T-helper 17 cell (primary cell): Measurements from ENCODE around the gene AP3S2. TPM values are rescaled to one million over a fixed set of nuclear protein-coding genes. Genes with fewer than 3 reads are reported as not detected.
A peak's percentile ranks its signal among the peaks of the same experiment; 100 is the strongest.

ENCODE experiments used
- ATAC-seq: fragments of 150-1000 bp; cut with Tn5 transposase; 2 replicates; pipeline ENCODE4 v1.10.0; 2021; ENCODE audit warnings: mild to moderate bottlenecking, moderate library complexity
- DNase-seq, 3 donors: peaks; one replicate each; pipeline versions ENCODE4 v3.0.0 to v3.0.0-alpha.2; 2020 to 2021
- H3K9me3 ChIP-seq: one replicate; pipeline ENCODE4 v1.7.0; 2013; ENCODE audit warnings: low read length, mild to moderate bottlenecking; ENCODE audit not compliant: control insufficient read depth, poor library complexity, severe bottlenecking
- H3K27ac Mint-ChIP-seq: one replicate; pipeline ENCODE4 v1.8.0; 2022; ENCODE audit warnings: mild to moderate bottlenecking, moderate library complexity, mixed read lengths
- H3K27me3 Mint-ChIP-seq: one replicate; pipeline ENCODE4 v1.8.0; 2022; ENCODE audit warnings: mixed read lengths
- H3K36me3 Mint-ChIP-seq: one replicate; pipeline ENCODE4 v1.8.0; 2022; ENCODE audit warnings: low read depth, mixed read lengths
- H3K4me1 Mint-ChIP-seq: one replicate; pipeline ENCODE4 v1.8.0; 2022; ENCODE audit warnings: mild to moderate bottlenecking, mixed read lengths
- H3K4me3 Mint-ChIP-seq: one replicate; pipeline ENCODE4 v1.8.0; 2022; ENCODE audit warnings: mild to moderate bottlenecking, moderate library complexity, mixed read lengths
- total RNA-seq, 4 donors: library from RNA in 2 of 4; stranded (reverse) in 2 of 4; gene quantifications; one replicate each; pipeline ENCODE4 v1.2.3 and lab custom pipeline; 2022 to 2026

The AP3S2 gene
- total RNA-seq, 2 donors from 2014 or later: 28.0 to 29.1 TPM

GRCh38 chr15:89912145-89912673, 18.4 kb upstream of the AP3S2 start:
- Mint-ChIP-seq H3K4me3 (no peak overlapping the region), H3K27ac (no peak overlapping the region), H3K4me1 (peaks cover 6% of the 10 kb centered on the region), H3K36me3 (peaks cover 9% of the 10 kb centered on the region), H3K27me3 (peaks cover 57% of the 10 kb centered on the region)
- no peak for ATAC-seq
- DNase-seq: no peak
- no peaks in the 10 kb centered on the region for H3K9me3 ChIP-seq

- no peak overlapping the region for H3K27ac Mint-ChIP-seq
- DNase-seq (no peak), ATAC-seq (no peak)
- no peaks in the 10 kb centered on the region for H3K9me3 ChIP-seq
- peaks cover 11% of the 10 kb centered on the region for H3K36me3 Mint-ChIP-seq
- peaks cover 9% of the 10 kb centered on the region for H3K4me1 Mint-ChIP-seq
- H3K27me3 Mint-ChIP-seq: peaks cover 64% of the 10 kb centered on the region
- H3K4me3 Mint-ChIP-seq: no peak overlapping the region
Measured at GRCh38 chr15:89910891-89911626, 17.3 kb upstream of the AP3S2 start.

GRCh38 chr15:89909611-89910010, 15.8 kb upstream of the AP3S2 start:
- Mint-ChIP-seq H3K4me1 (peaks cover 13% of the 10 kb centered on the region), H3K4me3 (no peak overlapping the region), H3K27ac (no peak overlapping the region), H3K36me3 (peaks cover 16% of the 10 kb centered on the region), H3K27me3 (peaks cover 69% of the 10 kb centered on the region)
- no peaks in the 10 kb centered on the region for H3K9me3 ChIP-seq
- ATAC-seq: no peak
- DNase-seq: no peak

DNA sequence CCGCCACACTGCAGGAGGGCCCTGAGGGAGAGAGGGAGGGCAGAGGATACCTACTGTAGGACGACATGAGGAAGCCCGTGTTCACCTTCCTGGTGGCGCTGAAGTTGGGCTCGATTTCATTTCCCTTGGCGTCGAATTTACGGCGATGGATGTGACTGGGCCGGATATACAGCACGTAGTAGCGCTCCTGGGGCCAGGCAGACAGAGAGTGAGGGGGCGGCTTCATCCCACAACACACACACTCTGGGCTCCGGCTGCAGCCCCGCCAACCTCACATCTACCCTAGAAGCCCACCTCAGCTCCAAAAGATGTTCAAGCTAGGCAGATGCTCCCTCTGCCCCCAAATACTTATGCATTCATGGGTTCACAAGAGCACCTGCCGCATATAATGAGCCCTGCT, 14.4 kb upstream of the AP3S2 start:
- H3K9me3 ChIP-seq: no peaks in the 10 kb centered on the region
- DNase-seq (no peak), ATAC-seq (no peak)
- peaks cover 15% of the 10 kb centered on the region for H3K36me3 Mint-ChIP-seq
- H3K27me3 Mint-ChIP-seq: peaks cover 62% of the 10 kb centered on the region
- H3K4me3 Mint-ChIP-seq: no peak overlapping the region
- no peak overlapping the region for H3K27ac Mint-ChIP-seq
- peaks cover 13% of the 10 kb centered on the region for H3K4me1 Mint-ChIP-seq

DNA sequence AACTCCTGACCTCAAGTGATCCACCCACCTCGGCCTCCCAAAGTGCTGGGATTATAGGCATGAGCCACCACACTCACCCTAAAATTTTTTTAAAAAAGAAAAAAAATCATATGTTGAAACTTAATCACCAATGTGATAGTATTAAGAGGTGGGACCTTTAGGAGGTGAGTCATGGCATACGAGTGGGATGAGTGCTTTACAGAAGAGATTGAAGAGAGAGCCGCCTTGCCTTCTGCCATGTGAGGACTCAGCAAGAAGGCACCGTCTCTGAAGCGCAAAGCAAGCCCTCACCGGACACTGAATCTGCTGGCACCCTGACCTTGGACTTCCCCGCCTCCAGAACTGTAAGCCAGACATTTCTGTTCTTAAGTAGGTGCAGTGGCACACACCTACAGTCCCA, 13.5 kb upstream of the AP3S2 start:
- no peak for ATAC-seq
- Mint-ChIP-seq H3K4me3 (no peak overlapping the region), H3K36me3 (peaks cover 15% of the 10 kb centered on the region)

GRCh38 chr15:89905846-89906378, 12.1 kb upstream of the AP3S2 start:
- ATAC-seq (no peak), DNase-seq (no peak)
- H3K27me3 Mint-ChIP-seq: peaks cover 44% of the 10 kb centered on the region
- H3K4me1 Mint-ChIP-seq: peaks cover 11% of the 10 kb centered on the region
- H3K4me3 Mint-ChIP-seq: no peak overlapping the region
- H3K9me3 ChIP-seq: no peaks in the 10 kb centered on the region
- H3K36me3 Mint-ChIP-seq: peaks cover 15% of the 10 kb centered on the region
- H3K27ac Mint-ChIP-seq: no peak overlapping the region

More for the DNA sequence above, 13.5 kb upstream of the AP3S2 start:
- no peak for DNase-seq
- peaks cover 13% of the 10 kb centered on the region for H3K4me1 Mint-ChIP-seq
- no peaks in the 10 kb centered on the region for H3K9me3 ChIP-seq
- no peak overlapping the region for H3K27ac Mint-ChIP-seq
- H3K27me3 Mint-ChIP-seq: peaks cover 58% of the 10 kb centered on the region

DNA sequence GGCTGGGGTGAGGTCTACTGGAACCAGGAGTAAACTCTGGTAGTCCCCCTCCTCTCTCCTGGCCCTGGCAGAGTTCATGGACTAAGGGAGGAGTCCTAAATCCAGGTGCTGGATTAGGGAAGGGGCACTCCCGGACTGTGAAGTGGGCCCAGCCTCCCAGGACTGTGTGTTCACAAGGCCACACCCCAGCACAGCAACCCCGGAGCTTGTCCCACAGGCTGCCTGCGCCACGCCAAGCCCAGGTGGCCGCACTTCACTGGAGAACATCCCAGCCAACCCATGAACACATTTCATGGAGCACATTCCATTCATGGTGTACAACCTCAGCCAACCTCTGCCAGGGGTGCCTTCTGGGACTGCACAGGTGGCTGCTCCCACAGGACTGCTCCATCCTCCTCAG, 10.7 kb upstream of the AP3S2 start:
- peaks cover 14% of the 10 kb centered on the region for H3K36me3 Mint-ChIP-seq

GRCh38 chr15:89903858-89904130, 10.0 kb upstream of the AP3S2 start:
- ATAC-seq: no peak
- no peak for DNase-seq
- H3K27me3 Mint-ChIP-seq: peaks cover 27% of the 10 kb centered on the region
- peaks cover 9% of the 10 kb centered on the region for H3K36me3 Mint-ChIP-seq
- H3K27ac Mint-ChIP-seq: no peak overlapping the region
- H3K9me3 ChIP-seq: no peaks in the 10 kb centered on the region
- H3K4me3 Mint-ChIP-seq: no peak overlapping the region
- peaks cover 9% of the 10 kb centered on the region for H3K4me1 Mint-ChIP-seq

More for the DNA sequence above, 10.7 kb upstream of the AP3S2 start:
- no peak overlapping the region for H3K4me3 Mint-ChIP-seq
- no peak for ATAC-seq
- H3K4me1 Mint-ChIP-seq: peaks cover 13% of the 10 kb centered on the region
- peaks cover 33% of the 10 kb centered on the region for H3K27me3 Mint-ChIP-seq
- H3K9me3 ChIP-seq: no peaks in the 10 kb centered on the region
- DNase-seq: no peak
- H3K27ac Mint-ChIP-seq: no peak overlapping the region

- ATAC-seq (no peak), DNase-seq (no peak)
- H3K4me3 Mint-ChIP-seq: no peak overlapping the region
- peaks cover 9% of the 10 kb centered on the region for H3K4me1 Mint-ChIP-seq
- no peak overlapping the region for H3K27ac Mint-ChIP-seq
- H3K9me3 ChIP-seq: no peaks in the 10 kb centered on the region
- H3K27me3 Mint-ChIP-seq: peaks cover 22% of the 10 kb centered on the region
- H3K36me3 Mint-ChIP-seq: peaks cover 9% of the 10 kb centered on the region
Measured at GRCh38 chr15:89903015-89903857, 9.4 kb upstream of the AP3S2 start.

- ATAC-seq (no peak), DNase-seq (no peak)
- no peaks in the 10 kb centered on the region for H3K9me3 ChIP-seq
- Mint-ChIP-seq H3K27me3 (peaks cover 13% of the 10 kb centered on the region), H3K27ac (no peak overlapping the region), H3K4me1 (peaks cover 6% of the 10 kb centered on the region), H3K36me3 (peaks cover 6% of the 10 kb centered on the region), H3K4me3 (no peak overlapping the region)
Measured at GRCh38 chr15:89900849-89901248, 7.1 kb upstream of the AP3S2 start.

DNA sequence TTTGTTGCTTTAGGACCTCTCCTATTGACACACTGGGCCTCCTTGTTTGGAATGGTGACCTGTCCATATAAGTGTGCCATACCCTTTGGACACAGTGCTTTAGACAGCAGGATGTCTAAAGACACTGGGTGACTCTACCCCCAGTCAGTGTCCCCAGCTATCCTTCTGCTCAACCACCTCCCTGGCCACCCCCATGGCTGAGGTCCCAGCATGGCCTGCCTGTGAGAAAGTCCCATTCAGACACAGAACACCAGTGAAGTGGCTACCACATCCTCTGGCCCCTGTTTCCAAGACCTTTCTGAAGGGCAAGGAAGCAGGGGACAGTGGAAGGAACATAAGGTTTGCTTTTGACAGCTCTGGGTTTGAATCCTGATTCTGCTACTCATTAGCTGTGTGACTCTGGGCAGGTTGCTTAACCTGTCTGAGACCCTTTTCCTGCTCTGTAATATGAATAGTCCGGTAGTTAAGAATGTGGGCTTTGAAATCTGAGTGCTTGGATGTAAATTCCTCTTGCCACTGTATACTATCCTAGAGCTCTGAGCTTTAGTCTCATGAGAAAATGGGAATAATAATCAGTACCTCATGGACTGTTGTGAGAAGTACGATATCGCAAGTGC, 6.3 kb upstream of the AP3S2 start:
- ATAC-seq: no peak
- Mint-ChIP-seq H3K27me3 (peaks cover 5% of the 10 kb centered on the region), H3K27ac (peak overlapping the region; percentile 37), H3K36me3 (no peaks in the 10 kb centered on the region), H3K4me3 (no peak overlapping the region), H3K4me1 (peaks cover 2% of the 10 kb centered on the region)
- no peaks in the 10 kb centered on the region for H3K9me3 ChIP-seq
- no peak for DNase-seq

GRCh38 chr15:89899295-89899945, 5.6 kb upstream of the AP3S2 start:
- Mint-ChIP-seq H3K27me3 (peaks cover 4% of the 10 kb centered on the region), H3K4me3 (no peak overlapping the region), H3K36me3 (no peaks in the 10 kb centered on the region), H3K4me1 (peaks cover 2% of the 10 kb centered on the region), H3K27ac (peak overlapping the region; percentile 37)
- DNase-seq (no peak), ATAC-seq (no peak)
- H3K9me3 ChIP-seq: no peaks in the 10 kb centered on the region
